ENCODE measurements around the gene CCDC138. TPM values are rescaled to one million over a fixed set of nuclear protein-coding genes. Genes with fewer than 3 reads are reported as not detected.

The CCDC138 gene
- total and polyA plus RNA-seq, 9 donors: 4.4 to 9.9 (median 5.7) TPM

DNA sequence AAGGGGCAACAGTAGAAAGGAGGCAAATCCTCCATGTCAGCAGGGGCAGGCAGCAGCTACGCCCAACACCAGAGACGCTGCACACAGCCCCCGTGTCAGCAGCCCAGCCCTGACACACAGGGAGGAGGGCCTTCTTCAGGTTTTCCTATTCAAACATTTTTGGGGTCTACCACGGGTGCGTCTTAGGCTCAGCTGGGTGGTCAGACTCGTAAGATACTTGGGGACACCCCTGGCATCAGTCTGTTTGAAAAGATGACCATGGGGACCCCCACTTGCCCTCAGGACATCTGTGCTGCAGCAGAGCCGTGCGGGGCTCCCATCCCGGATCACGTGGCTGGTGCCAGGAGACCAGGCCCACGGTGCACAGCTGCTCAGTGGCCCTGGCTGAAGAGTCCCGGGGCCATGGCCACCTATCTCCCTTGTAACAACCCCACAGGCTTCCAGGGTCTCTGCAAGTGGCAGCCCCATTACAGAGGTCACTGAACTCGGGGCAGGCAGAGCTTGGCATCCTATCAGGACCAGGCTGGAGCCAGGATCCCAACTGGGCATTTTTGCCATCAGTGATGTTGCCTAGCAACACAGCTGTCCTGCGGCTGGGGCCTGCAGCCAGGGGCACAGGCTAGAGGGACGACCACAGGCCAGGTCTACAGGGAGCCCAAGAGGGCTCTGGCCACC, 120.0 kb downstream of the CCDC138 start:
- 76% methylated on average over 14 of the region's 15 CpGs for WGBS (ENCODE audit: insufficient coverage)
- Histone ChIP-seq H3K36me3 (ENCODE audit: control insufficient read depth, insufficient read depth, low read length) (no peaks in the 10 kb centered on the region), H3K4me1 (ENCODE audit: control insufficient read depth, insufficient read depth, low read length) (peaks cover 47% of the 10 kb centered on the region), H3K27ac (ENCODE audit: low read length) (no peak overlapping the region), H3K9me3 (replicated peaks; ENCODE audit: control insufficient read depth, low read depth, low read length) (no peaks in the 10 kb centered on the region), H3K4me3 (ENCODE audit: low read length) (no peak overlapping the region), H3K27me3 (ENCODE audit: control insufficient read depth, insufficient read depth, low read length) (peaks cover 4% of the 10 kb centered on the region)
- DNase-seq: peak; percentile 33

DNA sequence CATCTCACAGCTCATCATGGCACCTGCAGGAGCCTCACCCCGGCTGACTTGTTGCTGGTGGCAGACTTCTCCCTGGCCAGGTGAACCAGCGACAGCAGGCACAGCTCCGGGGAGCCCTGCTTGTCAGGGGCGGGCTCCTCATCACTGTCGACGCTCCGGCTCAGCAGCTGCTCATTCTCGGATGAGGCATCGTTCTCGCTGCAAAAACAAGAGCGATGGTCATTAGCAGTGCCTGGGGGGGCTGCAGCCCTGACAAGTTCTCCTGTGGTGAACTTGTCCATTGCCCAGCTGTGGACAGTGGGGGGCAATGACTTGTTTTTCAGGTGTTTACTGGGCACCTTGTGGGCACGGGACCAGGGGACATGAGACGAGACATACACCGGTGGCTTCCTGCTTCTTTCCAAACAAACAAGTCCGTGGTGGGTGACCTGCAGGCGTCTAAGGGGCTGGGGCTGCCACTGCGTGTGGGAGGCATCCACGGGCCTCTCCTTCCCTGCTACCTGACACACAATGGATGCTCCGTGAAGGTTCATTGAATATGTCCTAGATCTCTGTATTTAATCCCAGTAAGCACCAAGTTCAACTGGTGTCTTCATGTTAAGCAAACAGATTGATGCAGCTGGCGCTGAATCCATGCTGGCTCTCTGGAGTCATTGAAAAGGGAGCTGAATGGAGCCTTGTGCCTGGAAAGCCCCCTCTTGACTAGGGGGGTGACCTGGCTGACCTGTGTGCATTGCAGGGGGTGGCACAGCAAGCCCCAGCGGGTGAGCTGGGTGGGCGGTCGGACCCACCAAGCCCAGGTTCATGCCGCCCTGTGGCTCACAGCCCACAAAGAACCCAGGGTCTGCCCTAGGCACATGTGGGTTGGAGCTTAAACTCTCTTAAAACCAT, 121.5 kb downstream of the CCDC138 start:
- H3K27ac ChIP-seq (ENCODE audit: low read length): no peak overlapping the region
- peaks cover 4% of the 10 kb centered on the region for H3K27me3 ChIP-seq (ENCODE audit: control insufficient read depth, insufficient read depth, low read length)
- peaks cover 47% of the 10 kb centered on the region for H3K4me1 ChIP-seq (ENCODE audit: control insufficient read depth, insufficient read depth, low read length)
- no peak overlapping the region for H3K4me3 ChIP-seq (ENCODE audit: low read length)
- no peaks in the 10 kb centered on the region for H3K36me3 ChIP-seq (ENCODE audit: control insufficient read depth, insufficient read depth, low read length)
- H3K9me3 ChIP-seq (replicated peaks; ENCODE audit: control insufficient read depth, low read depth, low read length): no peaks in the 10 kb centered on the region
- no peak for DNase-seq
- 72% methylated on average over 22 of the region's 24 CpGs for WGBS (ENCODE audit: insufficient coverage)

DNA sequence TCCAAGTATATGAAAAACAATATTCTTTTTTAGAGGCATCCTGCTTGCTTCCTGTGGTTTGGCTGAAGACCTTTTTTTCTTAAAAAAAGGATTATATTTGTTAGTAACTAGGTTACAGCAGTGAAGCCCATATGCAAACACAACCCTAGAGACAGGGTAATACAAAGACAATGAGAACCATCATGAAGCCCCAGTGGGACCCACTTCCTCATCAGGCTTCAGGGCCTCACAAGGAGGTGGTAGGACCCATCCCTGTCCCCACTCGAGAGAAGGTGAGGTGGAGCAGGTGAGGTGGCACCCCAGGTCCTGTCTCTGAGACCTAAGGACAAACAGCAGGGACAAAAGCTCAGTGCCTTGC, 122.1 kb downstream of the CCDC138 start:
- H3K4me1 ChIP-seq (ENCODE audit: control insufficient read depth, insufficient read depth, low read length): peaks cover 47% of the 10 kb centered on the region

DNA sequence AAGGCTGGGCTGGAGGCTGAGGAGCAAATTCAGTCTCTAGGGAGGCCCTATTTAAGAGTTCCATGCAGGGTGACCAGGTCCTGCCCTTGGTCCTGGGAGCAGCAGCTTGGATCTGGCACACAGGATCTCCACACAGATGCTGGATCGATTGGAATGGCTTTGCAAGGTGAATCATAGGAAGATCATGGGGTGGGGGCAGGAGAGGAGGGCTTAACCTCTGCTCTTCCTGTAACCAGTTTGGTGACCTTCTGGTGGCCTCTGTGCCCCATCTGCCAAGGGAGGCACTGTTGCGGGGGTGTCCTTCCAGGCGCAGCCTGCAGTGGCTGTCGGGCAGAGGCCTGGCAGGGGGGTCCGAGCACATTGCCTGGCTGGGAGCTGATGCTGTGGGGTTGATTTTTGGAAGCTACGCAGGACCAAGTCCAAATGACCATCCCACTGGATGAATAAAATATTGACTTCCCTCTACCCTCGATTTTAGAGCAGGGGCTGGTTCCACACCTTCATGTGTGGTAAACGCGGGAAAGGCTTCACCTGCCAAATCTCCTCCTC, 122.8 kb downstream of the CCDC138 start:
- no peak overlapping the region for H3K27ac ChIP-seq (ENCODE audit: low read length)
- no peak overlapping the region for H3K4me3 ChIP-seq (ENCODE audit: low read length)
- H3K36me3 ChIP-seq (ENCODE audit: control insufficient read depth, insufficient read depth, low read length): no peaks in the 10 kb centered on the region
- WGBS (ENCODE audit: insufficient coverage): 71% methylated on average over 4 of the region's 9 CpGs
- peaks cover 47% of the 10 kb centered on the region for H3K4me1 ChIP-seq (ENCODE audit: control insufficient read depth, insufficient read depth, low read length)
- H3K27me3 ChIP-seq (ENCODE audit: control insufficient read depth, insufficient read depth, low read length): peaks cover 4% of the 10 kb centered on the region
- no peak for DNase-seq
- no peaks in the 10 kb centered on the region for H3K9me3 ChIP-seq (replicated peaks; ENCODE audit: control insufficient read depth, low read depth, low read length)

More for the DNA sequence above, 122.1 kb downstream of the CCDC138 start:
- H3K27me3 ChIP-seq (ENCODE audit: control insufficient read depth, insufficient read depth, low read length): peaks cover 4% of the 10 kb centered on the region
- no peaks in the 10 kb centered on the region for H3K9me3 ChIP-seq (replicated peaks; ENCODE audit: control insufficient read depth, low read depth, low read length)
- H3K4me3 ChIP-seq (ENCODE audit: low read length): no peak overlapping the region
- 80% methylated on average over 1 of the region's 1 CpG for WGBS (ENCODE audit: insufficient coverage)
- no peak overlapping the region for H3K27ac ChIP-seq (ENCODE audit: low read length)
- DNase-seq: no peak
- H3K36me3 ChIP-seq (ENCODE audit: control insufficient read depth, insufficient read depth, low read length): no peaks in the 10 kb centered on the region

DNA sequence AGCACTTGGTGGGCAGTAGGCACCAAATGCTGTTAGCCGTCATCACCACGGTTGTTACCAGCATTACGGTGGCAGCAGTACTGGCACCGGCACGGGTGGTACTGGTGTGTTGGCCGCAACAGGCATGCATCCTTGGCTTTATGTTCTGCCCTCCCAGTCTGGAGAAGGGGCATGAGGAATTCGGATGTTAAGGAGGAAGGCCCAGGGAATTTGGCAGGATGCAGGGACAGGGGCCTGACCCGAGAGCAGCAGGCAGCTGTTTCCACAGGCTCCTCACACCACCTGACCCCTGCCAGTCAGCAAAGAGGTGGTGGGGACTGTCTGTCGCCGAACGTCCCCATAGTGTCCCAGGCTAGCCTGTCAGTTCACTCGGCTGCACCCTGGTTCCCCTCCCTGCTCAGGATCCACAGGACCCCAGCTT, 123.5 kb downstream of the CCDC138 start:
- Histone ChIP-seq H3K36me3 (ENCODE audit: control insufficient read depth, insufficient read depth, low read length) (no peaks in the 10 kb centered on the region), H3K27ac (ENCODE audit: low read length) (no peak overlapping the region), H3K9me3 (replicated peaks; ENCODE audit: control insufficient read depth, low read depth, low read length) (no peaks in the 10 kb centered on the region), H3K27me3 (ENCODE audit: control insufficient read depth, insufficient read depth, low read length) (peaks cover 4% of the 10 kb centered on the region), H3K4me3 (ENCODE audit: low read length) (no peak overlapping the region), H3K4me1 (ENCODE audit: control insufficient read depth, insufficient read depth, low read length) (peaks cover 47% of the 10 kb centered on the region)
- peak; percentile 61 for DNase-seq
- 83% methylated on average over 10 of the region's 12 CpGs for WGBS (ENCODE audit: insufficient coverage)

DNA sequence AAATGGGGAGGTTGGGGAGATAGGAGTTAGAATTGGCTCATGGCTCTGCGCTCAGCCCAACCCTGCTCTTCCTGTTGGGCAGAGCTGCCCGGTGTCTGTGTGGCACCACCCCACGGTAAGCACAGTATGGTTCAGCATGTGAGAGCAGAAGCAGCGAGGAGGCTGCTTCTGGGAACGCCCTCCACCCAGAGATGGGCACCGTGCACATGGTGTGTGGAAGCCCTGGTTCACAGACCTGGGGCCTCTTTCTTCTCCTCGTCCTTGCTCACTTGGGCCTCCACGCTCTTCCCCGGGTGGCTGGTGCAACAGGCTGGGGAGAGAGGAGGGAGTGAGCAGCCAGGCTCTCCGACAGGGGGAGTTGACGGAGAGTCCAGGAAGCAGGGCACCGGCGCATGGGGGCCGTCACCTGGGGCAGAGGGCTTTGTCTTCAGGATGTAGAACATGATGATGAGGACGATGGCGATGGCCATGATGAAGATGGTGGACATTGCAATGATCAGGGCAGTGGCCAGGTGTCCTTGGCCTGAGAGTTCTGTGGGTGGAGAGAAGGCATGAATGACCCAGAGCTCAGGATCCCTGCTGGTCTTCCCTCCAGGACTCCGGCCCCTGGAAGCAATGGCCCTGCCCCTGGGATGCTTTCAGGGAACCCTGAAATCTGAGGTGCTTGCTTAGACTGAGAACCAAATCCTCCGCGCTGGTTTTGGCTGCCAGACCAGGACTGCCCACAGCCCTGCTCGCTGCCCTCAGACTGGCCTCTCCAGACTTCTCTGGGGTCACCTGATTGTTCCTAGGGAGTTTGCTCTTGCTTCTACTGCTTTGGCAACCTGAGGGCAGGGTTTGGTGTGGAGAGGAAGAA, 124.2 kb downstream of the CCDC138 start:
- no peak for DNase-seq
- no peaks in the 10 kb centered on the region for H3K9me3 ChIP-seq (replicated peaks; ENCODE audit: control insufficient read depth, low read depth, low read length)
- H3K4me3 ChIP-seq (ENCODE audit: low read length): no peak overlapping the region
- 87% methylated on average over 20 of the region's 20 CpGs for WGBS (ENCODE audit: insufficient coverage)
- H3K27ac ChIP-seq (ENCODE audit: low read length): no peak overlapping the region
- H3K36me3 ChIP-seq (ENCODE audit: control insufficient read depth, insufficient read depth, low read length): no peaks in the 10 kb centered on the region
- H3K4me1 ChIP-seq (ENCODE audit: control insufficient read depth, insufficient read depth, low read length): peaks cover 42% of the 10 kb centered on the region
- peaks cover 4% of the 10 kb centered on the region for H3K27me3 ChIP-seq (ENCODE audit: control insufficient read depth, insufficient read depth, low read length)

DNA sequence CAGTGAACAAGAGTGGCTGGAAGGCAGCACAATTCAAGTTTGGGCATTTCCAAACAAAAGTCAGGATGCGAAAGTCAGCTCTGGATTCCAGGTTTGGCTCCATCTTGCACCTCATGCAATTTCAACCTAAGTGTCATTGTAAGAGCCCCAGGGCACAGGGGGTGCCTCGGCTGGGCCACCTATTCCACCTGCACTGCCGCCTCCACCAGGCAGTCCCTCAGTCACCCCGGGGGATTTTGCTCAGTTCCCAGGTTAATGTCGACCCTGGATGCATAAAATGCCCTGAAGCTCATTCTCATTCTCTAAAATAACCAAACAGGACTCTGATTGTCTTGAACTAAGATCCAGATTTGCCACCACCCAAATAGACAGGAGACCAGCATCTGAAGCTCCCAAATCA, 124.8 kb downstream of the CCDC138 start:
- no peaks in the 10 kb centered on the region for H3K9me3 ChIP-seq (replicated peaks; ENCODE audit: control insufficient read depth, low read depth, low read length)
- H3K36me3 ChIP-seq (ENCODE audit: control insufficient read depth, insufficient read depth, low read length): no peaks in the 10 kb centered on the region

DNA sequence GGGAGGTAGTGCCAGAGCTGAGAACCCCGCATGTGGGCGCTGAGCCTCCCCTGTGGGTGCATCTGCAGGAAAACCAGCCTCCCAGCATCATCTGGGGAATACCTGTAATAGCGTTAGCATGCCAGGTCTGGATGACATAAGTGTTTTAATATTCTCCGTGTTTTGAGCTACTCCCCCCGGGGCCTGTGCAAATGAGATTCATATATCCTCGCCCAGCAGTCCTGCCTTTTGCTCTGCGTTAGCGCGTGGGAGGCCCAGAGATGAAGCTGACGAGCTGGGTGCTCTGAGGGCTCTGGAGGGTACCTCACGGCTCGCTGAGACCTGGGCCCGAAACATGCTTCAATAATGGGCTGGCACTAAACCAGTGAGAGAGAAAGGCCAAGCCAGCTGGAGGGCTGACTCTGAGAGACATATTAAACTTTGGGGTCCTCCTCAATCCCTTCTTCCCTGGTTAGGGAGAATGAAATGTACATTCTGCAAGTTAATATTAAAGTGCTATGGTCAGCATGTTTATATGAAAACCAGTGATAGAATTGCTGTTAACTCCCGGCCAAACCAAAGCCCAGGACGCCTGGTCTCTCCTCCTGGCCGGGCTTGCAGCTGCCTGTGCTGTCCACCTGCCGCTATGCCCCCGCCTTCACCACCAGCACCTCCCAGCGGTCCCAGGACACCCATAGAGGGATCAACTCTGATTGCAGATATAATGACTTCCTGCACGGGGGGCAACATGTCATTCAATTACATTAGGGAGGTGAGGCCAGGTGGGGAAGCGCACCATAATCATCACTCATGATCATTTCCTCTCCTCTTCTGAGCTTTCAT, 125.4 kb downstream of the CCDC138 start:
- H3K27me3 ChIP-seq (ENCODE audit: control insufficient read depth, insufficient read depth, low read length): peaks cover 3% of the 10 kb centered on the region
- H3K9me3 ChIP-seq (replicated peaks; ENCODE audit: control insufficient read depth, low read depth, low read length): no peaks in the 10 kb centered on the region
- no peak overlapping the region for H3K27ac ChIP-seq (ENCODE audit: low read length)
- H3K4me1 ChIP-seq (ENCODE audit: control insufficient read depth, insufficient read depth, low read length): peaks cover 34% of the 10 kb centered on the region
- no peak overlapping the region for H3K4me3 ChIP-seq (ENCODE audit: low read length)
- no peaks in the 10 kb centered on the region for H3K36me3 ChIP-seq (ENCODE audit: control insufficient read depth, insufficient read depth, low read length)
- no peak for DNase-seq
- 55% methylated on average over 14 of the region's 21 CpGs for whole genome bisulfite sequencing (ENCODE audit: insufficient coverage)

More for the DNA sequence above, 124.8 kb downstream of the CCDC138 start:
- Histone ChIP-seq H3K4me1 (ENCODE audit: control insufficient read depth, insufficient read depth, low read length) (peaks cover 37% of the 10 kb centered on the region), H3K4me3 (ENCODE audit: low read length) (no peak overlapping the region), H3K27ac (ENCODE audit: low read length) (no peak overlapping the region), H3K27me3 (ENCODE audit: control insufficient read depth, insufficient read depth, low read length) (peaks cover 5% of the 10 kb centered on the region)
- DNase-seq: no peak
- 87% methylated on average over 5 of the region's 5 CpGs for WGBS (ENCODE audit: insufficient coverage)

DNA sequence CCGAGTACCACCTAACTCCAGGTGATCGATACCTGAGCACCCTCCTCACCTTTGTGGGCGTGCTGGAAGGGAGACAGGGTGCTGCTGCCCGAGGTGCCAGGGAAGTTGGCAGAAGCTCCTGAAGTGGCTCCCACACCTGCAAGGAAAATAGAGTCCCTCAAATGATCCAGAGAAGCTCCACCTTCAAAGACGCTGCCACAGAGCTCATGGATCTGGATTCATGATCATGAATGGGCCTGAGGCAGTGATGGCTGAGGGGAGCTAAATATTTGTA, 126.0 kb downstream of the CCDC138 start:
- 67% methylated on average over 2 of the region's 5 CpGs for WGBS (ENCODE audit: insufficient coverage)

More for the DNA sequence above, 126.0 kb downstream of the CCDC138 start:
- no peaks in the 10 kb centered on the region for H3K9me3 ChIP-seq (replicated peaks; ENCODE audit: control insufficient read depth, low read depth, low read length)
- H3K27me3 ChIP-seq (ENCODE audit: control insufficient read depth, insufficient read depth, low read length): peaks cover 3% of the 10 kb centered on the region
- H3K4me1 ChIP-seq (ENCODE audit: control insufficient read depth, insufficient read depth, low read length): peaks cover 39% of the 10 kb centered on the region
- no peak for DNase-seq
- H3K4me3 ChIP-seq (ENCODE audit: low read length): no peak overlapping the region
- no peaks in the 10 kb centered on the region for H3K36me3 ChIP-seq (ENCODE audit: control insufficient read depth, insufficient read depth, low read length)
- H3K27ac ChIP-seq (ENCODE audit: low read length): no peak overlapping the region

All from muscle of leg (tissue), 11 donors.